GM12865 (cell line): ENCODE data around the gene ADAMTS14.
A peak's percentile ranks its signal among the peaks of the same experiment; 100 is the strongest.

Source experiments
- DNase-seq: peaks from one replicate; pipeline ENCODE4 v3.0.0; 2010; ENCODE audit warnings: low read depth
- H3K4me3 ChIP-seq: 2 replicates; pipeline ENCODE4 v1.5.1; 2011; ENCODE audit warnings: mild to moderate bottlenecking, low read depth, low read length, control low read depth
- TF ChIP-seq, protein P1 (sequence below): IDR thresholded peaks from 2 replicates; pipeline ENCODE4 v1.5.1; 2011; ENCODE audit warnings: low read length, control low read depth, low read depth, inconsistent platforms; ENCODE audit not compliant: insufficient read depth; ENCODE audit errors: missing control alignments

Gene ADAMTS14

DNA sequence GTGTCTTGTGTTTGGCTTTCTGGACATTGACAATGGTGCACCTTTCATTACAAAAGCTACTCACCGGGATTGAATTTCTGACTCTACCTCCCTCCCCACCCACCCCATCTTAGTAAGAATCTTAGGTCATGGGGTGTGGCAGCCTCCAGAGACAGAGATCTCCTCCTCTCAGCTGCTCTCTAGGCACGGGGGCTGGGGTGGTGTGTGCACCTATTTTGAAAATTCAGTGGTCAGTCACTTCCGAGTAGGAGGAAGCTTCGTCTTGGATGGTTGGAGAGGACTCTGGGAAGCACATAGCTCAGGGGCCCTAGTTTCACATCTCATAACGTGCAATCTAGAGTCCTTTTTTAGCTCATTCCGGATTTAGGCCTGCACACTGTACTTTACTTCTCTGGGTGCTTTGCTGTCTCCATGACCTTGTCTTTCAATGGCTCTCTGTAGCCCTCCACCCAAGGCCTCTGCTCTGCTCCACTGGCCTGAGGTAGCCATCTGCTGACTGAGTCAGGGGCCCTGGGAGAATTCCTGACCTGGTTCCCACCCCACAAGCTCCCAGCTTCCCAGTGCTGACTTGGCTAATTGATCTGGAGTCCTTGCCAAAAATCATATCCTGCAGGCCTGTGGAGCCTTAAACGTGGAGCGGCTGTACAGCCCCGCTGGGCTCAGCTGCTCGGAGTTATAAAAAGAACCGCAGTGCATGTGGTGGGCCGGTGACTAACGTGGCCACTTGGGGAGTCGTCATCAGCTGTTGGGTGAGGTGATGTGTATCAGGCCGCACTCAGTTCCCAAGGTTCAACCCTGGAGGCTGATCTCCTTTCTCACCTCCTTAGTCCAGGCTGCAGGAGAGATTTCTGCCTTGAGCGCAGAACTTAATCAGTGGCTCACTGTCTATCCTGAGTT lies 19.3 kb upstream of the ADAMTS14 start:
- no peak overlapping the region for H3K4me3 ChIP-seq
- TF ChIP-seq, protein P1, sequence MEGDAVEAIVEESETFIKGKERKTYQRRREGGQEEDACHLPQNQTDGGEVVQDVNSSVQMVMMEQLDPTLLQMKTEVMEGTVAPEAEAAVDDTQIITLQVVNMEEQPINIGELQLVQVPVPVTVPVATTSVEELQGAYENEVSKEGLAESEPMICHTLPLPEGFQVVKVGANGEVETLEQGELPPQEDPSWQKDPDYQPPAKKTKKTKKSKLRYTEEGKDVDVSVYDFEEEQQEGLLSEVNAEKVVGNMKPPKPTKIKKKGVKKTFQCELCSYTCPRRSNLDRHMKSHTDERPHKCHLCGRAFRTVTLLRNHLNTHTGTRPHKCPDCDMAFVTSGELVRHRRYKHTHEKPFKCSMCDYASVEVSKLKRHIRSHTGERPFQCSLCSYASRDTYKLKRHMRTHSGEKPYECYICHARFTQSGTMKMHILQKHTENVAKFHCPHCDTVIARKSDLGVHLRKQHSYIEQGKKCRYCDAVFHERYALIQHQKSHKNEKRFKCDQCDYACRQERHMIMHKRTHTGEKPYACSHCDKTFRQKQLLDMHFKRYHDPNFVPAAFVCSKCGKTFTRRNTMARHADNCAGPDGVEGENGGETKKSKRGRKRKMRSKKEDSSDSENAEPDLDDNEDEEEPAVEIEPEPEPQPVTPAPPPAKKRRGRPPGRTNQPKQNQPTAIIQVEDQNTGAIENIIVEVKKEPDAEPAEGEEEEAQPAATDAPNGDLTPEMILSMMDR = no peak
- DNase-seq = peak; percentile 54

DNA sequence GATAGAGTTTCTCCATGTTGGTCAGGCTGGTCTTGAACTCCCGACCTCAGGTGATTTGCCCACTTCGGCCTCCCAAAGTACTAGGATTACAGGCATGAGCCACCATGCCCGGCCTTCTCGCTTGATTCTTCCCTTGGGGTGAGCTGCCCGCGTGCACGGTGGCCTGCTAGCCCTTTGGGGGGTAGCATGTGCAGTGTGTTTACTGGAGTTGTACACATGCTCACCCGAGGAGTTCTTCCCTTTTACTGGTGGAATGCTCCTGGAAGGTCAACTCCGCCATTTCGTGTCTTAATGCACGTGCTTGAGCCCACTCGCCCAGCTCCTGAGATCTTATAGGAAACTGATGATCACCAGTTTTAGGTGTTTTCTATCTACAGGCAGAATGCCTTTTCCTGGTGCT lies 17.0 kb upstream of the ADAMTS14 start:
- TF ChIP-seq, protein P1 = no peak
- H3K4me3 ChIP-seq = no peak overlapping the region
- DNase-seq = no peak

GRCh38 chr10:70656489-70656888 lies 15.8 kb upstream of the ADAMTS14 start:
- H3K4me3 ChIP-seq = no peak overlapping the region
- peak; percentile 78 for DNase-seq

GRCh38 chr10:70657041-70657440 lies 15.3 kb upstream of the ADAMTS14 start:
- TF ChIP-seq, protein P1 = no peak
- DNase-seq = peak; percentile 34
- H3K4me3 ChIP-seq = no peak overlapping the region

More at GRCh38 chr10:70656489-70656888, 15.8 kb upstream of the ADAMTS14 start:
- TF ChIP-seq, protein P1 = no peak

- H3K4me3 ChIP-seq = no peak overlapping the region
- TF ChIP-seq, protein P1 = no peak
- DNase-seq = no peak
Measured at GRCh38 chr10:70658582-70659136, 13.6 kb upstream of the ADAMTS14 start.

DNA sequence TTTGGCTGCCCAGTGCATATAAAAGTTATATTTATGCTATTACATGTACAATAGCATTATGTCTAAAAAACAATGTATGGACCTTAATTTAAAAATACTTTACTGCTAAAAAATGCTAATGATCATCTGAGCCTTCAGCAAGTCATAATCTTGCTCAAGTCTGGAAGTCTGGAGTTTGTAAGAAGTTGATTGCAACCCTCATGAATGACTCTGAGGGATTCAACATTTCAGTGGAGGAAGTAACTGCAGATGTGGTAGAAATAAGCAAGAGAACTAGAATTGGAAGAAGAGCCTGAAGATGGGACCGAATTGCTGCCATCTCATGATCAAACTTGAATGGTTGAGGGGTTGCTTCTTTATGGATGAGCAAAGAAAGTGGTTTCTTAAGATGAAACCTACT lies 13.0 kb upstream of the ADAMTS14 start:
- no peak for DNase-seq
- TF ChIP-seq, protein P1 = no peak
- H3K4me3 ChIP-seq = no peak overlapping the region
